HG02623 (cell line): ENCODE measurements around the gene SLC1A2.

Experiments used
- ATAC-seq: cut with Tn5 transposase; IDR thresholded peaks from one replicate; pipeline ENCODE4 v1.9.1; 2021; ENCODE audit warnings: moderate library complexity; ENCODE audit not compliant: unreplicated experiment

Gene SLC1A2

GRCh38 chr11:35419184-35419829 lies at the start of gene SLC1A2:
Gene SLC1A2 (minus strand): TSS chr11:35419558. CDS start chr11:35418966, 592 bp downstream.
- ATAC-seq = no peak

- no peak for ATAC-seq
These were observed 46.7 kb upstream of the SLC1A2 start for GRCh38 chr11:35466058-35466457.

- ATAC-seq = no peak
These were observed 45.0 kb upstream of the SLC1A2 start for GRCh38 chr11:35464308-35464707.

- no peak for ATAC-seq
These were observed 44.0 kb upstream of the SLC1A2 start for GRCh38 chr11:35463331-35463751.

GRCh38 chr11:35461917-35462538 lies 42.7 kb upstream of the SLC1A2 start:
- no peak for ATAC-seq

- no peak for ATAC-seq
These were observed 40.1 kb upstream of the SLC1A2 start for GRCh38 chr11:35459489-35459888.

DNA sequence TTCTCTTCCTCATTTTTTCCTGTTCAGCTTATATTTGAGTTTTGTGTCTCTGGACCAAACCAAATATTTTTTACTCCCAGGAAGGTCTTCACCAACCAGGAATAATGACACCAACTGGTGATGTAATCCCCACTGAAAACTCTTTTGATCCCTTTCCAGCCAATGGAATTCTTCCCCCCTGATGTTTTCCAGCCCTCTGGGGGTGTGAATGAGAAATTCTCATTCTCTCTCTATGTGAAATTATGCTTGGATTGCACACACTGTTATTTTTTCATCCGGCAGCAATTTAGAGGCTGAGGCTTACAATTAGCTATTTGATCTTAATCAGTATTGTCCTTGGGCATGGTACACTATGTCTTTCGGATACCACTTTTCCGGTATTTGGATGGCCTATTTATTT lies 39.5 kb upstream of the SLC1A2 start:
- ATAC-seq = no peak

DNA sequence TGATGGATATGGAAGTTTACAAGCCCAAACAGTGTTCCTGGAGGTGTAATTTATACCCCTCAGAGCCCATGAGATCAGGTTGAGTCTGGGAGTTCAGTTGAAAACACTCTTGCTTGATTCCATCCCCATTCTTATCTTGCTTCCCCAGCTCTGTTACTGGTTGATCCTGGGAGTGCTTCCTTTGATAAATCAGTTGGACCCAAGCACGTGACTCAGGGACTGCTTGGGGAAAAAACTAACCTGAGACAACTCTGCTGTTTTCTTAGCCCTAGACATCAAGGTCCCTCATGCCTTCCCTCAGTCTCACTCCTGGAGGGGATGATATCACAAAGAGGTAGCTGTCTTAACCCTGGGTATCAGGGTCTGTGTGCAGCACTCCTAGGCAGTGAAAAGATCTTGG lies 35.0 kb upstream of the SLC1A2 start:
- no peak for ATAC-seq

DNA sequence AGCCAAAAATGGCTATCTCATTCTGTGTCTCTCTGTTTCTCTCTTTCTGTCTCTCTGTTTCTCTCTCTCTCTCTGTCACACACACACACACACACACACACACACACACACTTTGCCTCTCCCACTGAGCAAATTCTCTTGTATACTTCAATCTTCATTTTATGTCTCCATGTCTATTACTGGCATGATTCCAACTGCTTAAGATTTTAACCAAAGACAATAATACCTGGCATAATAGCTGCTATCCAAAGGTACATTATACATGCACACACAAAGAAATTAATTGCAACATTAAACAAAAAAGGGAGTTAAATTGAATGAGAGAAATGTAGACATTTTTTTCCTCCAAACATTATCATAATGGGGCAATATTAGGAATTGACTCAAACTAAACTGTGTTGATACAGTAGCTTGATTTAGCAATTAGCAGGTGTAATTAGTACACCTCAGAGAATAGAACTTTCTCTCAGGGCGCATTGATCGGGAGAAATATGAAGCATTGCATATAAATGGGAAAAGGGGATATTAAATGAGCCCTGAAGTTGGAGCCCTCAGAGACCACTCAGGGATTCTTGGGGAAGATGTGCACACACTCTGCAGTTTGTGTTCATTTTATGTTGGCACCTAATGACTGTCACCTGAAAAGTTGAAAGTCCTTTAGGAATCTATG lies 17.4 kb upstream of the SLC1A2 start:
- ATAC-seq = no peak

- no peak for ATAC-seq
These were observed 14.2 kb upstream of the SLC1A2 start for GRCh38 chr11:35433588-35433987.

GRCh38 chr11:35432464-35432863 lies 13.1 kb upstream of the SLC1A2 start:
- ATAC-seq = no peak

DNA sequence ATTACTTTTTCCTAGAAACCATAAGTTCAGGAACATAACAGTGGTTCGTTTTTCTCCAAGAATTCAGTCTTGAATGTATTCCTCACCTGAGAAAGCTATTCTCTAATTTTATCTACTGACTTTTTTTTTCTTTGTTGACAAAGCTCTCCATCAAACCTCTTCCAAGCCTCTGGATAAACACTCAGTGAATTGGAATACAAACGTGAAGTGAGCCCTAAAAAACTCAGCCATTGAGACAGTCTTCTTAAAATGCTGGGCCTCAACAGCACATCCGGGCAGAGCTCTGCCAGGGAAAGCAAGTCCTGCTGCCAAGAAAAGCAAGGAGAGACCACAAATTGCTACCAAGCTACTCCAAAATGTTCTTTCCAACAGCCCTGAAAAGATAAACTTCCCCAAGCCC lies 7.7 kb upstream of the SLC1A2 start:
- ATAC-seq = no peak

- no peak for ATAC-seq
These were observed 7.0 kb upstream of the SLC1A2 start for GRCh38 chr11:35426351-35426750.

DNA sequence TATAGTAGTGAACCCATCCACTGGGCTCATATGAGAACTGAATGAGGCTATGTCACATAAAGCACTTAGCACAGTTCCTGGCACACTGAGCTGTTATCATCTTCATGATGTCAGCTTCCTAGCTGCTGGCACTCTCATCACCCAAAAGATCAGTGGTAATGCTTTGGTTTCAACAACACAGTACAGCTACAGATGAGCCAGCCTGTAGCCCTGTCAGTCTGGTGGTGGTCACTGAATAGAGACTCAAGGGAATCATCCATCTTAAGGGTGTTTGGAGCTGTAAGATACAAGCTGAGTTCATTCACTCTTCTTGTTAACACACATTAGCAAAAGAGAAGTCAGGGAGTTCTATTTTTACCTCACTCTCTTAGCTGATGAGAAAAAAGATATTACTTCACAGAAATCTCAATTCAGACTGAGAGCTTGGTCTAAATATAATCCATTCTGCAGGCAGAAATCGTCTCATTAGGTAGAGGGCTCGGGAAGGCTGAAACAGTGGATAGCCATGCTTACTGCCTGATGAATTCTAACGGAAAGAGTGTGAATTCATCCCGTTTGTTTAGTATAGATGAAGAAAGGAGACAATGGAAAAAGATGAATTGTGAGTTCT lies 6.3 kb upstream of the SLC1A2 start:
- ATAC-seq = no peak

GRCh38 chr11:35424157-35424940 lies 5.0 kb upstream of the SLC1A2 start:
- ATAC-seq = no peak

DNA sequence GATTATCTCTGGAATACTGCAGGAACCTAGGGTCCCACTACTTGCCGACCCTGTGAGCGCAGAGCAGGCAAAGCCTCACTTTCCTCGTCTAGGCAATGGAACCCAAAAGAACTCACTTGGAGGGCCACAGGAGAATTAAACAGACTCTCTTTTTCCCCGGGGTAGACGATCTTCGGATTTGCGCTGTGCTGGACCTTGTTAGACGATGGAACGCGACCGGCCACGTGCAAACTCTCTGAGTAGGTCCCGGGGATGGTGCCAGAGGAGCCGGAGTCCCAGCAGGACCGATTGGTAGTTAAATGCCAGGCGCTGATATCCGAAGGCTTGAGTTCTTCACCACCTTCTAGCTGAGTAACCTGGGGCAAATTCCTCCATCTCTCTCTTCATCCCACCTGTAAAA lies 1.0 kb upstream of the SLC1A2 start:
- ATAC-seq = no peak

- ATAC-seq = no peak
These were observed 524 bp upstream of the SLC1A2 start for GRCh38 chr11:35419830-35420333.

GRCh38 chr11:35418282-35419183 lies 825 bp downstream of the SLC1A2 start:
- ATAC-seq = no peak

GRCh38 chr11:35415487-35415886 lies 3.9 kb downstream of the SLC1A2 start:
- ATAC-seq = no peak

DNA sequence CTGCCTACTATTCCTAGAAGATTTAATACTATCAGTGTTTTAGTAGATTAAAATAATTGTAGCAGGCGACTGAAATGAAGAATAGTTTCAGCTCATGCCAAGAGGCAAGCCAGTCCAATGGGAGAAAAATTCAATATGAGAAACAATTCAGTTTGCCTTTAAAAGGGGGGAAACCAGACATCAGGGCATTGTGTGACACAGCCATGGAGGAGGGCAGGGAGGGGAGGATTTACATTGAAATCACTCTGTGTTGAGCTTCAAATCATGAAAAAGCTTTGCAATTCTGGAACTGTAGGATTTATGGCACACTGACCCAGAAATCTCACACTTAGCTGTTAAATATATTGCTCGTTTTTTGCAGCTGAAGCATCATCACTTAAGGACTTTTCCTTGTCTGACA lies 4.6 kb downstream of the SLC1A2 start:
- ATAC-seq = no peak
